ENCODE results near the gene LMO4. TPM values are rescaled to one million over a fixed set of nuclear protein-coding genes. Genes with fewer than 3 reads are reported as not detected.

Gene LMO4
- total RNA-seq, 1 donor from 2014 or later, result 91.4 TPM

GRCh38 chr1:87356591-87356990 lies 27.9 kb downstream of the LMO4 start:
- H3K4me1 Mint-ChIP-seq, result peaks cover 28% of the 10 kb centered on the region
- TF ChIP-seq CTCF (conservative IDR thresholded peaks at IDR 0.05), result no peak
- peaks cover 7% of the 10 kb centered on the region for H3K36me3 Mint-ChIP-seq (ENCODE audit: low read depth)
- H3K27me3 Mint-ChIP-seq (ENCODE audit: low read depth), result no peaks in the 10 kb centered on the region
- H3K27ac Mint-ChIP-seq (ENCODE audit: unreplicated experiment), result no peak overlapping the region
- no peak for DNase-seq (ENCODE audit: low read depth, low spot score)
- H3K9me3 Mint-ChIP-seq, result peaks cover 7% of the 10 kb centered on the region
- no peak overlapping the region for H3K4me3 Mint-ChIP-seq

- H3K4me3 Mint-ChIP-seq, result no peak overlapping the region
- peaks cover 7% of the 10 kb centered on the region for H3K9me3 Mint-ChIP-seq
These were observed 29.5 kb downstream of the LMO4 start for GRCh38 chr1:87358219-87358618.

DNA sequence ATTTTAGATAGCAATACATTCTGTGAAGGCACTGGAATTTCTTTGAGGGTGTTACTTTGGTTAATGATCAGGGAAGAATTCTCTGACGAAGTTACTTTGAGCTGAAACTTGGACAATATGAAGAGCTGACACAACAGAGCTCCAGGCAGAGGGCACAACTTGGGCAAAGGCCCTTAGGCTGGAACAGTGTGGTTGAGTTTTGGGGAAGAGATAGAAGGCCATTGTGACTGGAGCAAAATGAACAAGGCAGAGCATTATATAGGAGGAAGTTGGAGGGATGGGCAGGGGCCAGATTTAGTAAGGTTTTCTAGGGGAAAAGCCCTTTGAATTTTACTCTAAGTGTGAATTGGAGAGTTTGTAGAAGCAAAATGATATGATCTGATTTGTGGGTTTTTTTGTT lies 30.9 kb downstream of the LMO4 start:
- peaks cover 7% of the 10 kb centered on the region for H3K36me3 Mint-ChIP-seq (ENCODE audit: low read depth)
- TF ChIP-seq CTCF (conservative IDR thresholded peaks at IDR 0.05), result no peak

More at GRCh38 chr1:87358219-87358618, 29.5 kb downstream of the LMO4 start:
- Mint-ChIP-seq H3K36me3 (ENCODE audit: low read depth) (peaks cover 7% of the 10 kb centered on the region), H3K27me3 (ENCODE audit: low read depth) (no peaks in the 10 kb centered on the region), H3K4me1 (peaks cover 28% of the 10 kb centered on the region), H3K27ac (ENCODE audit: unreplicated experiment) (no peak overlapping the region)
- no peak for DNase-seq (ENCODE audit: low read depth, low spot score)
- TF ChIP-seq CTCF (conservative IDR thresholded peaks at IDR 0.05), result no peak

DNA sequence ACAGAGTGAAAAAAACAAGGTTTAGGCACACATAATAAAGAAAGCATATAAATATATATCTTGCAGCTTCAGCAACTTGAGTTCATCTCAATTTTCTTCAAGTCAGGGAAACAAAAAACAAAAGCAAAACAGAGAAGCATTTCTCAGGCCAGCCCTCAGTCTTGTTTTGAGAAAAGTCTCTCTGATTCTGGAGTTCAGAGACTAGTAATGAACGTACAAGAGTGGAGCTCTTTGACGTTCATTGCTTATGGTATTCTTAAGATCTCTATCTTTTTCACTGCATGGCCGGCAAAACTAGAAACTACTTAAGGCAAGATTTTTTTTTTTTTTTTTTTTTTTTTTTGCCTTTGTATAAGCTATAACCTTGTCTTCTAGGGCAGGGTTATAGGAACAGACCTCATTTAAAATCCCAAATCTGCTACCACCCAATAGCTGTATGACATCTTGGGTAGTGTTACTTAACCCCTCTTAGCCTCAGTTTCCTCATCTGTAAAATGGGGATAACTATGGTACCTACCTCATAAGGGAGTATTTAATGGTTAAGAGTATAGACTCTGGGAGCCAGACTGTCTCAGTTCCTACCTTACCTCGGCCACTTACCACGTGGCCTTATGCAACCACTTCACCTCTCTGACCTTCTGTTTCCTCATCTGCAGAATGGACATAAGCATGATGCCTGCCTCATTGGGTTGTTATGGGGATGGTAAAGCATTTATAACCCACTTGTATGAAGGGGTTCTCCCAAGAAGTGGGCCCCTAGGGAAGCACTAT lies 33.6 kb downstream of the LMO4 start:
- no peak overlapping the region for H3K4me3 Mint-ChIP-seq
- peaks cover 18% of the 10 kb centered on the region for H3K4me1 Mint-ChIP-seq
- H3K27me3 Mint-ChIP-seq (ENCODE audit: low read depth), result no peaks in the 10 kb centered on the region
- H3K27ac Mint-ChIP-seq (ENCODE audit: unreplicated experiment), result no peak overlapping the region
- peaks cover 11% of the 10 kb centered on the region for H3K9me3 Mint-ChIP-seq
- H3K36me3 Mint-ChIP-seq (ENCODE audit: low read depth), result peaks cover 16% of the 10 kb centered on the region
- no peak for DNase-seq (ENCODE audit: low read depth, low spot score)
- no peak for TF ChIP-seq CTCF (conservative IDR thresholded peaks at IDR 0.05)

More for the DNA sequence above, 30.9 kb downstream of the LMO4 start:
- H3K4me3 Mint-ChIP-seq, result no peak overlapping the region
- DNase-seq (ENCODE audit: low read depth, low spot score), result no peak
- H3K4me1 Mint-ChIP-seq, result peaks cover 28% of the 10 kb centered on the region
- peaks cover 7% of the 10 kb centered on the region for H3K9me3 Mint-ChIP-seq
- H3K27ac Mint-ChIP-seq (ENCODE audit: unreplicated experiment), result no peak overlapping the region
- H3K27me3 Mint-ChIP-seq (ENCODE audit: low read depth), result no peaks in the 10 kb centered on the region

GRCh38 chr1:87362834-87363426 lies 34.2 kb downstream of the LMO4 start:
- Mint-ChIP-seq H3K27ac (ENCODE audit: unreplicated experiment) (no peak overlapping the region), H3K4me3 (no peak overlapping the region), H3K4me1 (peaks cover 14% of the 10 kb centered on the region), H3K36me3 (ENCODE audit: low read depth) (peaks cover 19% of the 10 kb centered on the region), H3K27me3 (ENCODE audit: low read depth) (no peaks in the 10 kb centered on the region), H3K9me3 (peaks cover 11% of the 10 kb centered on the region)
- TF ChIP-seq CTCF (conservative IDR thresholded peaks at IDR 0.05), result no peak
- DNase-seq (ENCODE audit: low read depth, low spot score), result no peak
